PC-9 (cell line): ENCODE results near the gene TNRC6C. TPM values are rescaled to one million over a fixed set of nuclear protein-coding genes. Genes with fewer than 3 reads are reported as not detected.

ENCODE experiments used
- BruUV-seq: library from RNA; stranded (reverse); fragments of 400-500 nt; replicated peaks from 2 replicates; lab custom pipeline; 2021; lab: Mats Ljungman, UMichigan
- CTCF ChIA-PET: fragments of 300-600 bp; sonication (Branson Sonifier 250); formaldehyde crosslinking; loops from one replicate; lab custom pipeline; 2022; ENCODE audit warnings: antibody characterized with exemption; lab: Charles Lee
- POLR2A ChIA-PET: fragments of 300-600 bp; sonication (Branson Sonifier 250); formaldehyde crosslinking; loops from one replicate; lab custom pipeline; 2022; ENCODE audit warnings: antibody characterized with exemption; ENCODE audit not compliant: unreplicated experiment; lab: Charles Lee
- DNase-seq, 2 experiments: peaks; one replicate each; pipeline versions ENCODE4 v3.0.0 to v3.0.0-alpha.2; 2015 to 2022; ENCODE audit warnings: mixed read lengths in 1 of 2
- H2AFZ ChIP-seq: fragments of 200-600 bp; sonication (generic); 2 replicates; pipeline ENCODE4 v1.8.1; 2017; ENCODE audit warnings: antibody characterized with exemption
- H3F3A ChIP-seq: fragments of 200-600 bp; sonication (generic); 2 replicates; pipeline ENCODE4 v1.8.1; 2017; ENCODE audit warnings: antibody characterized with exemption, mild to moderate bottlenecking, low read depth; ENCODE audit not compliant: insufficient read depth
- H3K27ac ChIP-seq: fragments of 200-600 bp; sonication (generic); 2 replicates; pipeline ENCODE4 v1.6.1; 2016; ENCODE audit warnings: mixed run types
- H3K27me3 ChIP-seq: fragments of 200-600 bp; sonication (generic); 2 replicates; pipeline ENCODE4 v1.6.1; 2016; ENCODE audit warnings: low read depth, mixed run types; ENCODE audit not compliant: insufficient read depth
- H3K36me3 ChIP-seq: fragments of 200-600 bp; sonication (generic); 2 replicates; pipeline ENCODE4 v1.6.1; 2016; ENCODE audit warnings: low read depth, mixed run types
- H3K4me1 ChIP-seq: fragments of 200-600 bp; sonication (generic); replicated peaks from 2 replicates; pipeline ENCODE4 v1.6.1; 2016; ENCODE audit warnings: mixed run types; ENCODE audit not compliant: insufficient read depth
- H3K4me2 ChIP-seq: fragments of 200-600 bp; sonication (generic); 2 replicates; pipeline ENCODE4 v1.6.1; 2017; ENCODE audit warnings: mixed run types
- H3K4me3 ChIP-seq: fragments of 200-600 bp; sonication (generic); 2 replicates; pipeline ENCODE4 v1.6.1; 2016; ENCODE audit warnings: mixed run types
- H3K79me2 ChIP-seq: fragments of 200-600 bp; sonication (generic); 2 replicates; pipeline ENCODE4 v1.6.1; 2017; ENCODE audit warnings: low read depth, mixed run types
- H3K9me2 ChIP-seq: fragments of 200-600 bp; sonication (generic); 2 replicates; pipeline ENCODE4 v1.8.1; 2017; ENCODE audit warnings: mild to moderate bottlenecking; ENCODE audit not compliant: insufficient read depth
- H3K9me3 ChIP-seq: fragments of 200-600 bp; sonication (generic); 2 replicates; pipeline ENCODE4 v1.8.1; 2016; ENCODE audit warnings: low read depth; ENCODE audit not compliant: insufficient read depth
- H4K20me1 ChIP-seq: fragments of 200-600 bp; sonication (generic); 2 replicates; pipeline ENCODE4 v1.8.1; 2017; ENCODE audit not compliant: insufficient read depth
- CTCF ChIP-seq: fragments of 200-600 bp; sonication (generic); conservative IDR thresholded peaks from 2 replicates; pipeline ENCODE4 v1.6.1; 2017; ENCODE audit warnings: mixed run types, antibody characterized with exemption, mild to moderate bottlenecking, moderate library complexity
- EZH2 ChIP-seq: fragments of 200-600 bp; sonication (generic); IDR thresholded peaks from 2 replicates; pipeline ENCODE4 v1.8.0; 2017; ENCODE audit warnings: antibody characterized with exemption, low read depth
- intact Hi-C: fragments of 100-400 bp; cut with micrococcal nuclease; formaldehyde crosslinking; loops from one replicate; pipeline ENCODE4 v1.10.0; 2022; ENCODE audit not compliant: unreplicated experiment
- total RNA-seq: library from RNA; stranded (reverse); gene quantifications from 2 replicates; pipeline ENCODE4 v1.2.3, GENCODE V29; 2021

Gene TNRC6C
- total RNA-seq, 1 experiment from 2014 or later = 0.37 TPM

DNA sequence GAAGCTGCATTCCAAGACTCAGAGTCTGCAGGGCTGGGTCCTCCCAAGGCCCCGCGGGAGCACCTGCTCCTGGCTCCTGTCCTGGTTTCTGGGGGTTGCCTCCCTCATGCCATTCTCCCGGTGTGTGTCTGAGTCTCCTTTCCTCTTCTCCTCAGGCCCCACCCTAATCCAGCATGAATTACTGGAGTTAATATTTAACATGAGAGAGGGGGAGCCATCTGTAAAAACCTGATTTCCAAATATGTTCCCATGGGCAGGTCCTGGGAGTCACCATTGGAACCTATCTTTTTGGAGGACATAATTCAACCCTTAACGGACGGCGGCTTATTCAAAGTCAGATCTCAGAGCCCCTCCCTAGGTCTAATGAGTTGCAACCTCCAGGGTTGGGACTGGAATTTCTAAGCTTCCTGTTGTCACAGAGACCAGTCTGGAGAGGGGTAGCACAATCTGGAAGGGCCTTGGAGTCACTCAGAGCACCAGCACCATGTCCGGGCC, 193.1 kb downstream of the TNRC6C start:
- H3K4me2 ChIP-seq = peak overlapping the region; percentile 19; the same call in 1 of the 2 replicates
- H3F3A ChIP-seq = no peaks in the 10 kb centered on the region; the same call in 1 of the 2 replicates
- 0 out of 2 replicates have a peak overlapping the region, but pooled peaks have one; percentile 6 for H3K27ac ChIP-seq
- no peaks in the 10 kb centered on the region for H3K79me2 ChIP-seq
- TF ChIP-seq EZH2 = no peak
- no peak for TF ChIP-seq CTCF
- no peaks in the 10 kb centered on the region for H3K36me3 ChIP-seq
- no peak overlapping the region for H2AFZ ChIP-seq
- ChIA-PET POLR2A (interaction anchor here (0.7 kb wide), 1 partner anchor 63 kb away, joined by 4 read pairs; the partner anchor contains the start of gene BIRC5), CTCF (no interaction called here)
- no peaks in the 10 kb centered on the region for H3K9me3 ChIP-seq
- H3K27me3 ChIP-seq = no peaks in the 10 kb centered on the region
- no peaks in the 10 kb centered on the region for H3K9me2 ChIP-seq
- H4K20me1 ChIP-seq = no peaks in the 10 kb centered on the region
- BruUV-seq = no TSS peak
- intact Hi-C loops = no loop called here
- H3K4me3 ChIP-seq = no peak overlapping the region
- DNase-seq = peak; percentile 66 to 82
- no peaks in the 10 kb centered on the region for H3K4me1 ChIP-seq

DNA sequence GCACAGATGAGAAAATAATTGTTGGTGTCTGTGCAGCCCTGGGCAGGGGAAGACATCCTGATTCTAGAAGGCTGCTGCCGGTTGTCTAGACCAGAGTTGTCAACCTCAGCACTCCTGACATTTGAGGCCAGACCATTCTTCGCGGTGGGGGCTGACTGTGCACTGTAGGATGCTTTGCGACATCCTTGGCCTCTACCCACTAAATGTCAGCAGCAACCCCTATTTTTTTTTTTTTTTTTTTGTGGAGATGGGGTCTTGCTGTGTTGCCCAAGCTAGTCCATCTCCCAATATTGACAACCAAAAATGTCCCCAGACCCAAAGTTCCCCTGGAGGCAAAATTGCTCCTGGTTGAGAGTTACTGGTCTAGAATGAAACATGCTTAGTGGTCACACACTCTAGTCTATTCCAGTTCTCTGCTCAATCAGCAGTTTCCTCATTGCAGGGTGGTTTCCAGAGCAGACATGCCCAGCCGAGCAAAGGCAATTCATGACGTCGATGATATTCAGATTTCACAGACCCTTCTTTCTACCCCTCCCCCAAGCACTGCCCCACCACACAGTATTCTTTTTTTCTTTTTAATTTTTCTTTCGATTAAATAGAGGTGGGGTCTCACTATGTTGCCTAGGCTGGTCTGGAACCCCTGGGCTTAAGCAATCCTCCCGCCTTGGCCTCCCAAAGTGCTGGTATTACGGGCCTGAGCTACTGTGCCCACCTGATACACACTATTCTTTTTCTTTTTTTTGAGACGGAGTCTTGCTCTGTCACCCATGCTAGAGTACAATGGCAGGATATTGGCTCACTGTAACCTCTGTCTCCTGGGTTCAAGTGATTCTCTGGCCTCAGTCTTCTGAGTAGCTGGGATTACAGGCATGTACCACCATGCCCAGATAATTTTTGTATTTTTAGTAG, 196.7 kb downstream of the TNRC6C start:
- Histone ChIP-seq H3K79me2 (no peaks in the 10 kb centered on the region), H3K9me3 (no peaks in the 10 kb centered on the region), H3K9me2 (no peaks in the 10 kb centered on the region), H2AFZ (no peak overlapping the region), H3K4me2 (no peak overlapping the region), H3F3A (no peaks in the 10 kb centered on the region; the same call in 1 of the 2 replicates), H3K36me3 (no peaks in the 10 kb centered on the region), H3K27ac (no peak overlapping the region), H3K4me1 (no peaks in the 10 kb centered on the region), H3K4me3 (no peak overlapping the region), H4K20me1 (no peaks in the 10 kb centered on the region), H3K27me3 (no peaks in the 10 kb centered on the region)
- DNase-seq = no peak
- POLR2A ChIA-PET = no interaction called here
- TF ChIP-seq EZH2 (no peak), CTCF (no peak)
- intact Hi-C loops = no loop called here
- CTCF ChIA-PET = no interaction called here
- no TSS peak for BruUV-seq

Other genes with a start within 250 kb of the TNRC6C start
- gene TMC6, start 170.1 kb downstream of the TNRC6C start, total RNA-seq = 97.7 and 116 TPM in 2 replicates
- gene TMC8, start 172.1 kb downstream of the TNRC6C start, total RNA-seq = 1.9 and 2.6 TPM in 2 replicates
- not detected in 2 replicates for gene C17orf99, start 187.7 kb downstream of the TNRC6C start, total RNA-seq
- gene SYNGR2, start 209.9 kb downstream of the TNRC6C start, total RNA-seq = 91.9 and 95.0 TPM in 2 replicates
- 137 and 147 TPM in 2 replicates for gene TK1, start 228.3 kb downstream of the TNRC6C start, total RNA-seq
- gene AFMID, start 228.7 kb downstream of the TNRC6C start, total RNA-seq = 30.4 and 43.6 TPM in 2 replicates